Fibroblast of villous mesenchyme (primary cell): Measurements from ENCODE around the gene RRP7A. TPM values are rescaled to one million over a fixed set of nuclear protein-coding genes. Genes with fewer than 3 reads are reported as not detected.
A peak's percentile ranks its signal among the peaks of the same experiment; 100 is the strongest.

ENCODE experiments used
- DNase-seq: peaks from one replicate; pipeline ENCODE4 v3.0.0-alpha.2; 2010; ENCODE audit warnings: low read depth
- H3K4me3 ChIP-seq: 2 replicates; pipeline ENCODE4 v1.5.1; 2011; ENCODE audit warnings: low read depth, mild to moderate bottlenecking, low read length
- CTCF ChIP-seq: IDR thresholded peaks from 2 replicates; pipeline ENCODE4 v1.5.1; 2012; ENCODE audit warnings: low read depth, mild to moderate bottlenecking, low read length; ENCODE audit not compliant: insufficient read depth
- total RNA-seq: library from RNA; depleted of rRNA; stranded (reverse); fragments of >200 nt; gene quantifications from 2 replicates; pipeline ENCODE4 v1.2.3, GENCODE V29; 2012

The RRP7A gene
- total RNA-seq, 1 donor, result 29.8 TPM

- DNase-seq, result peak; percentile 62
- no peak overlapping the region for H3K4me3 ChIP-seq
- peak; percentile 78 for TF ChIP-seq CTCF
Measured at GRCh38 chr22:42473484-42474193, 46.0 kb downstream of the RRP7A start.

GRCh38 chr22:42472671-42473070 lies 46.9 kb downstream of the RRP7A start:
- H3K4me3 ChIP-seq, result no peak overlapping the region
- TF ChIP-seq CTCF, result no peak
- DNase-seq, result no peak

- H3K4me3 ChIP-seq, result no peak overlapping the region
- no peak for DNase-seq
- TF ChIP-seq CTCF, result no peak
Measured at GRCh38 chr22:42471441-42471840, 48.2 kb downstream of the RRP7A start.

GRCh38 chr22:42470366-42471082 lies 49.1 kb downstream of the RRP7A start:
- DNase-seq, result no peak
- no peak for TF ChIP-seq CTCF
- no peak overlapping the region for H3K4me3 ChIP-seq

- no peak overlapping the region for H3K4me3 ChIP-seq
- no peak for TF ChIP-seq CTCF
- DNase-seq, result no peak
Measured at GRCh38 chr22:42468841-42469240, 50.8 kb downstream of the RRP7A start.

- DNase-seq, result no peak
- no peak overlapping the region for H3K4me3 ChIP-seq
- no peak for TF ChIP-seq CTCF
Measured at GRCh38 chr22:42462016-42462415, 57.6 kb downstream of the RRP7A start.

GRCh38 chr22:42461511-42461910 lies 58.1 kb downstream of the RRP7A start:
- no peak for DNase-seq
- H3K4me3 ChIP-seq, result no peak overlapping the region
- no peak for TF ChIP-seq CTCF
